ENCODE measurements around the gene ABI1. TPM values are rescaled to one million over a fixed set of nuclear protein-coding genes. Genes with fewer than 3 reads are reported as not detected.

ABI1 gene
- total and polyA plus RNA-seq, 2 donors (not counting 3 experiments of a cell fraction or from before 2014, with no cell fraction given), result 58.8 to 59.1 TPM

DNA sequence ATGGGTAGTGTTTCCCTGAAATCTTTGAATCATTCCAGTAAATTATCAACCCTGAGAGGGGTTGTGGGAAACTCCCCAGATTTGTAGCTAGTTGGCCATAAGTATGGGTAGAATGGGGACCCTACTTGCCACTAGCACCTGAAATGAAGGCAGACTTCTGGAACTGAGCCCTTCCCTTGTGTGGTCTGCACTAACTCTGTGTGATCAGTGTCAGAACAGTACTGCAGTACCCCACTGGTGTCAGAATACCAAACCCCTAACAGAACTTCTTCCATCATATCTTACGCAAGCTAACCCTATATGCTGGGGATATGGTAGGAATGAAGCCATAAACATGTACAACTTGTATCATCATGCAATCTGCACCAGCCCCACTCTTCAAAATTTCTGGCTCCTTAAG is 50.8 kb downstream of the ABI1 start:
- H4K20me1 ChIP-seq (replicated peaks; ENCODE audit: control insufficient read depth, extremely low read depth, insufficient read depth, low read length), result peaks cover 7% of the 10 kb centered on the region

DNA sequence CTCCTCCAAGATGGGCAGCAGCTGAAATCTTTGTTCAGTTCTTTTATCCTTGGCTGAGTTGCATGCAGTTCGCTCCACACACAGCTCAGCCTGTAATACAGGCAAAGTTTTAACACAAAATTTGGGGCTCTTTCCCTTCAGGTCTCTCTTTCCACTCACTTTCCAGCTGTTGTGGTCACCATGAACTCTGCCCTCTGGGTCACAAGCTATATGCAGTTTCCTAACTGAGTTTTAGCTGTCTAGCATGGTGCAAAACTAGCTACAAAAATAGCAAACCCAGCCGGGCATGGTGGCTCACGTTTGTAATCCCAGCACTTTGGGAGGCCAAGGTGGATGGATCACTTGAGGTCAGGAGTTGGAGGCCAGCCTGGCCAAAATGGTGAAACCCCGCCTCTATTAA is 53.2 kb downstream of the ABI1 start:
- no TSS peak for BruUV-seq (replicated peaks)
- no peak for DNase-seq (ENCODE audit: low read depth, low spot score)
- no peaks in the 10 kb centered on the region for H3K9me3 ChIP-seq (replicated peaks; ENCODE audit: control insufficient read depth, insufficient read depth, low read length)
- intact Hi-C loops (cut with micrococcal nuclease) (no loop called here), dilution Hi-C loops (cut with MboI; ENCODE audit: extremely low pct_ligation_motif_present, low sequenced_read_pairs) (no loop called here)
- H3K4me2 ChIP-seq (ENCODE audit: insufficient read depth, low read length), result no peak overlapping the region
- ChIA-PET CTCF (interaction anchor here (0.9 kb wide), 1 partner anchor 15 kb away, joined by 3 read pairs; no protein-coding TSS in a partner anchor), POLR2A (no interaction called here)
- peaks cover 67% of the 10 kb centered on the region for H3K79me2 ChIP-seq (ENCODE audit: control insufficient read depth, insufficient read depth, low read length)
- no peak overlapping the region for H3K9ac ChIP-seq (replicated peaks; ENCODE audit: extremely low read depth, insufficient read depth, low read length)
- no peaks in the 10 kb centered on the region for H3K36me3 ChIP-seq (ENCODE audit: control insufficient read depth in 2 of 2, extremely low read depth in 1 of 2, insufficient read depth in 2 of 2, low read length in 2 of 2)
- peaks cover 2% of the 10 kb centered on the region for H4K20me1 ChIP-seq (replicated peaks; ENCODE audit: control insufficient read depth, extremely low read depth, insufficient read depth, low read length)
- TF ChIP-seq, protein P1, sequence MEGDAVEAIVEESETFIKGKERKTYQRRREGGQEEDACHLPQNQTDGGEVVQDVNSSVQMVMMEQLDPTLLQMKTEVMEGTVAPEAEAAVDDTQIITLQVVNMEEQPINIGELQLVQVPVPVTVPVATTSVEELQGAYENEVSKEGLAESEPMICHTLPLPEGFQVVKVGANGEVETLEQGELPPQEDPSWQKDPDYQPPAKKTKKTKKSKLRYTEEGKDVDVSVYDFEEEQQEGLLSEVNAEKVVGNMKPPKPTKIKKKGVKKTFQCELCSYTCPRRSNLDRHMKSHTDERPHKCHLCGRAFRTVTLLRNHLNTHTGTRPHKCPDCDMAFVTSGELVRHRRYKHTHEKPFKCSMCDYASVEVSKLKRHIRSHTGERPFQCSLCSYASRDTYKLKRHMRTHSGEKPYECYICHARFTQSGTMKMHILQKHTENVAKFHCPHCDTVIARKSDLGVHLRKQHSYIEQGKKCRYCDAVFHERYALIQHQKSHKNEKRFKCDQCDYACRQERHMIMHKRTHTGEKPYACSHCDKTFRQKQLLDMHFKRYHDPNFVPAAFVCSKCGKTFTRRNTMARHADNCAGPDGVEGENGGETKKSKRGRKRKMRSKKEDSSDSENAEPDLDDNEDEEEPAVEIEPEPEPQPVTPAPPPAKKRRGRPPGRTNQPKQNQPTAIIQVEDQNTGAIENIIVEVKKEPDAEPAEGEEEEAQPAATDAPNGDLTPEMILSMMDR (IDR thresholded peaks at IDR 0.05; ENCODE audit: extremely low read depth in 1 of 2, insufficient read depth in 1 of 2, low read depth in 1 of 2, low read length in 2 of 2), result no peak
- TF ChIP-seq MYC (IDR thresholded peaks at IDR 0.05; ENCODE audit: low read depth, low read length), result no peak
- TF ChIP-seq, protein P2, sequence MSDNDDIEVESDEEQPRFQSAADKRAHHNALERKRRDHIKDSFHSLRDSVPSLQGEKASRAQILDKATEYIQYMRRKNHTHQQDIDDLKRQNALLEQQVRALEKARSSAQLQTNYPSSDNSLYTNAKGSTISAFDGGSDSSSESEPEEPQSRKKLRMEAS (IDR thresholded peaks at IDR 0.05; ENCODE audit: insufficient read depth, insufficient read length), result no peak
- TF ChIP-seq POLR2A (IDR thresholded peaks at IDR 0.05; ENCODE audit: low read depth, low read length), result no peak
- no peak for TF ChIP-seq JUN (IDR thresholded peaks at IDR 0.05; ENCODE audit: borderline replicate concordance, insufficient read depth, insufficient read length, low read depth)
- no peak for TF ChIP-seq GATA2 (IDR thresholded peaks at IDR 0.05; ENCODE audit: insufficient read depth, insufficient read length, low read depth, low read length)
- TF ChIP-seq EZH2 (IDR thresholded peaks at IDR 0.05; ENCODE audit: borderline replicate concordance, low read depth, low read length, severe bottlenecking), result no peak
- no peak for TF ChIP-seq POLR2AphosphoS5 (IDR thresholded peaks at IDR 0.05; ENCODE audit: insufficient read depth, low read depth, low read length)
- no peak for TF ChIP-seq FOS (IDR thresholded peaks at IDR 0.05; ENCODE audit: borderline replicate concordance, insufficient read depth, low read length)
- H3K4me1 ChIP-seq (ENCODE audit: control insufficient read depth, extremely low read depth, insufficient read depth, low read length), result no peaks in the 10 kb centered on the region
- no peaks in the 10 kb centered on the region for H3K9me1 ChIP-seq (replicated peaks; ENCODE audit: control insufficient read depth, extremely low read depth, insufficient read depth, low read length)
- no peak overlapping the region for H3K27ac ChIP-seq (ENCODE audit: insufficient read depth, low read depth, low read length)
- no peak for FAIRE-seq
- no peak overlapping the region for H2AFZ ChIP-seq (ENCODE audit: low read depth, low read length)
- H3K27me3 ChIP-seq (ENCODE audit: control insufficient read depth in 2 of 2, insufficient read depth in 2 of 2, low read length in 2 of 2), result no peaks in the 10 kb centered on the region
- no peak overlapping the region for H3K4me3 ChIP-seq (replicated peaks in 1 of 3; ENCODE audit: insufficient read depth in 1 of 3, low read depth in 1 of 3, low read length in 3 of 3)

More for the DNA sequence above, 50.8 kb downstream of the ABI1 start:
- Histone ChIP-seq H3K9me1 (replicated peaks; ENCODE audit: control insufficient read depth, extremely low read depth, insufficient read depth, low read length) (no peaks in the 10 kb centered on the region), H3K36me3 (ENCODE audit: control insufficient read depth in 2 of 2, extremely low read depth in 1 of 2, insufficient read depth in 2 of 2, low read length in 2 of 2) (no peaks in the 10 kb centered on the region), H3K27ac (ENCODE audit: insufficient read depth, low read depth, low read length) (no peak overlapping the region), H3K4me3 (replicated peaks in 1 of 3; ENCODE audit: insufficient read depth in 1 of 3, low read depth in 1 of 3, low read length in 3 of 3) (no peak overlapping the region), H3K4me1 (ENCODE audit: control insufficient read depth, extremely low read depth, insufficient read depth, low read length) (no peaks in the 10 kb centered on the region), H3K9me3 (replicated peaks; ENCODE audit: control insufficient read depth, insufficient read depth, low read length) (no peaks in the 10 kb centered on the region), H2AFZ (ENCODE audit: low read depth, low read length) (no peak overlapping the region), H3K79me2 (ENCODE audit: control insufficient read depth, insufficient read depth, low read length) (peaks cover 67% of the 10 kb centered on the region), H3K27me3 (ENCODE audit: control insufficient read depth in 2 of 2, insufficient read depth in 2 of 2, low read length in 2 of 2) (no peaks in the 10 kb centered on the region), H3K4me2 (ENCODE audit: insufficient read depth, low read length) (no peak overlapping the region), H3K9ac (replicated peaks; ENCODE audit: extremely low read depth, insufficient read depth, low read length) (no peak overlapping the region)
- POLR2A ChIA-PET, result no interaction called here
- dilution Hi-C loops (cut with MboI; ENCODE audit: extremely low pct_ligation_motif_present, low sequenced_read_pairs) (no loop called here), intact Hi-C loops (cut with micrococcal nuclease) (no loop called here)
- FAIRE-seq (no peak), DNase-seq (ENCODE audit: low read depth, low spot score) (no peak)
- TF ChIP-seq EZH2 (IDR thresholded peaks at IDR 0.05; ENCODE audit: borderline replicate concordance, low read depth, low read length, severe bottlenecking), result no peak
- BruUV-seq (replicated peaks), result no TSS peak
- CTCF ChIA-PET, result no interaction called here
